HCT116 (cell line): ENCODE data around the gene DNMT1.

Experiments used
- EGR1 ChIP-seq: IDR thresholded peaks from 2 replicates; pipeline ENCODE4 v1.6.1; 2012; ENCODE audit warnings: low read depth
- EZH2phosphoT487 ChIP-seq: fragments of 200-600 bp; IDR thresholded peaks from 2 replicates; pipeline ENCODE4 v1.6.1; 2018; ENCODE audit warnings: antibody characterized with exemption, borderline replicate concordance
- RAD21 ChIP-seq: IDR thresholded peaks from 2 replicates; pipeline ENCODE4 v1.6.1; 2012; ENCODE audit warnings: low read depth, mild to moderate bottlenecking
- SP1 ChIP-seq: IDR thresholded peaks from 2 replicates; pipeline ENCODE4 v1.6.1; 2012; ENCODE audit warnings: low read depth
- TF ChIP-seq, protein P1 (sequence below): IDR thresholded peaks from 2 replicates; pipeline ENCODE4 v1.6.1; 2012
- TF ChIP-seq, protein P2 (sequence below), 3 experiments: fragments of 200-600 bp in 1 of 3; sonication (generic) in 1 of 3; IDR thresholded peaks in 2 of 3; conservative IDR thresholded peaks in 1 of 3; 2 replicates each; pipeline ENCODE4 v1.5.1; 2012 to 2017; ENCODE audit warnings: low read depth in 2 of 3, low read length in 2 of 3, antibody characterized with exemption in 1 of 3, borderline replicate concordance in 1 of 3, control low read depth in 1 of 3, mild to moderate bottlenecking in 1 of 3, mixed read lengths in 1 of 3, mixed run types in 1 of 3, moderate library complexity in 1 of 3; ENCODE audit not compliant: insufficient read depth in 1 of 3
- TF ChIP-seq, protein P3 (sequence below): IDR thresholded peaks from 2 replicates; pipeline ENCODE4 v1.6.1; 2012; ENCODE audit warnings: low read depth

DNA sequence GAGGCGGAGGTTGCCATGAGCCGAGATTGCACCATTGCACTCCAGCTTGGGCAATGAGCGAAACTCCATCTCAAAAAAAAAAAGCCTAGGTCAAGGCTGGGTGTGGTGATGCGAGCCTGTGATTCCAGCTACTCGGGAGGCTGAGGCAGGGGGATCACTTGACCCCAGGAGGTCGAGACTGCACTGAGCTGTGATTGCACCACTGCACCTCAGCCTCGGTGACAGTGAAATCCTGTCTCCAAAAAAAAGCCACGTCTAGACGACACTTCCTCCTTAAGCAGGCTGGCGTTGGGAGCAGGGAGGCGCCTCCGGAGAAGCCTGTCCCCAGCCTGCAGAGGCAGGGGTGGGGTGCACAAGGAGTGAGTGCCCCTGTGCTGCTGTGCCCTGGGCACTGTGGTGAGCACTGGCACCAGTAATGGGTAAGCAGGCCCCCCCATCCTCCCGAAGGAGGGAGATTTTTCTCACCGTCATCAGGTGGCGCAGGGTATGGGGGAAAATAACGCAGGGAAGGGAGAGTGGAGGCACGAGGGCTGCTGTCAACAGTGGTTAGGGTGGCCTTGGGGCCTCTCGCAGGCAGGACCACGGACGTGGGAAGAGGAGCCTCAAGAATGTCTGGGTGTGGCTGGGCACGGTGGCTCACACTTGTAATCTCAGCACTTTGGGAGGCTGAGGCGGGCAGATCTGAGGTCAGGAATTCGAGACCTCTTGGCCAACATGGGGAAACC, 82.6 kb downstream of the DNMT1 start:
- TF ChIP-seq, protein P1, sequence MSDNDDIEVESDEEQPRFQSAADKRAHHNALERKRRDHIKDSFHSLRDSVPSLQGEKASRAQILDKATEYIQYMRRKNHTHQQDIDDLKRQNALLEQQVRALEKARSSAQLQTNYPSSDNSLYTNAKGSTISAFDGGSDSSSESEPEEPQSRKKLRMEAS: no peak
- TF ChIP-seq EGR1: no peak
- TF ChIP-seq, protein P2, sequence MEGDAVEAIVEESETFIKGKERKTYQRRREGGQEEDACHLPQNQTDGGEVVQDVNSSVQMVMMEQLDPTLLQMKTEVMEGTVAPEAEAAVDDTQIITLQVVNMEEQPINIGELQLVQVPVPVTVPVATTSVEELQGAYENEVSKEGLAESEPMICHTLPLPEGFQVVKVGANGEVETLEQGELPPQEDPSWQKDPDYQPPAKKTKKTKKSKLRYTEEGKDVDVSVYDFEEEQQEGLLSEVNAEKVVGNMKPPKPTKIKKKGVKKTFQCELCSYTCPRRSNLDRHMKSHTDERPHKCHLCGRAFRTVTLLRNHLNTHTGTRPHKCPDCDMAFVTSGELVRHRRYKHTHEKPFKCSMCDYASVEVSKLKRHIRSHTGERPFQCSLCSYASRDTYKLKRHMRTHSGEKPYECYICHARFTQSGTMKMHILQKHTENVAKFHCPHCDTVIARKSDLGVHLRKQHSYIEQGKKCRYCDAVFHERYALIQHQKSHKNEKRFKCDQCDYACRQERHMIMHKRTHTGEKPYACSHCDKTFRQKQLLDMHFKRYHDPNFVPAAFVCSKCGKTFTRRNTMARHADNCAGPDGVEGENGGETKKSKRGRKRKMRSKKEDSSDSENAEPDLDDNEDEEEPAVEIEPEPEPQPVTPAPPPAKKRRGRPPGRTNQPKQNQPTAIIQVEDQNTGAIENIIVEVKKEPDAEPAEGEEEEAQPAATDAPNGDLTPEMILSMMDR (IDR thresholded peaks at IDR 0.05 in 2 of 3, conservative IDR thresholded peaks at IDR 0.05 in 1 of 3; ENCODE audit: borderline replicate concordance in 1 of 3, insufficient read depth in 1 of 3, low read depth in 2 of 3, low read length in 2 of 3): no peak
- TF ChIP-seq, protein P3, sequence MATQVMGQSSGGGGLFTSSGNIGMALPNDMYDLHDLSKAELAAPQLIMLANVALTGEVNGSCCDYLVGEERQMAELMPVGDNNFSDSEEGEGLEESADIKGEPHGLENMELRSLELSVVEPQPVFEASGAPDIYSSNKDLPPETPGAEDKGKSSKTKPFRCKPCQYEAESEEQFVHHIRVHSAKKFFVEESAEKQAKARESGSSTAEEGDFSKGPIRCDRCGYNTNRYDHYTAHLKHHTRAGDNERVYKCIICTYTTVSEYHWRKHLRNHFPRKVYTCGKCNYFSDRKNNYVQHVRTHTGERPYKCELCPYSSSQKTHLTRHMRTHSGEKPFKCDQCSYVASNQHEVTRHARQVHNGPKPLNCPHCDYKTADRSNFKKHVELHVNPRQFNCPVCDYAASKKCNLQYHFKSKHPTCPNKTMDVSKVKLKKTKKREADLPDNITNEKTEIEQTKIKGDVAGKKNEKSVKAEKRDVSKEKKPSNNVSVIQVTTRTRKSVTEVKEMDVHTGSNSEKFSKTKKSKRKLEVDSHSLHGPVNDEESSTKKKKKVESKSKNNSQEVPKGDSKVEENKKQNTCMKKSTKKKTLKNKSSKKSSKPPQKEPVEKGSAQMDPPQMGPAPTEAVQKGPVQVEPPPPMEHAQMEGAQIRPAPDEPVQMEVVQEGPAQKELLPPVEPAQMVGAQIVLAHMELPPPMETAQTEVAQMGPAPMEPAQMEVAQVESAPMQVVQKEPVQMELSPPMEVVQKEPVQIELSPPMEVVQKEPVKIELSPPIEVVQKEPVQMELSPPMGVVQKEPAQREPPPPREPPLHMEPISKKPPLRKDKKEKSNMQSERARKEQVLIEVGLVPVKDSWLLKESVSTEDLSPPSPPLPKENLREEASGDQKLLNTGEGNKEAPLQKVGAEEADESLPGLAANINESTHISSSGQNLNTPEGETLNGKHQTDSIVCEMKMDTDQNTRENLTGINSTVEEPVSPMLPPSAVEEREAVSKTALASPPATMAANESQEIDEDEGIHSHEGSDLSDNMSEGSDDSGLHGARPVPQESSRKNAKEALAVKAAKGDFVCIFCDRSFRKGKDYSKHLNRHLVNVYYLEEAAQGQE: no peak
- no peak for TF ChIP-seq EZH2phosphoT487
- TF ChIP-seq RAD21: no peak
- no peak for TF ChIP-seq SP1
